PC-9 (cell line): ENCODE results near the gene RGS6. TPM values are rescaled to one million over a fixed set of nuclear protein-coding genes. Genes with fewer than 3 reads are reported as not detected.

ENCODE experiments used
- BruUV-seq: library from RNA; stranded (reverse); fragments of 400-500 nt; replicated peaks from 2 replicates; lab custom pipeline; 2021; lab: Mats Ljungman, UMichigan
- CTCF ChIA-PET: fragments of 300-600 bp; sonication (Branson Sonifier 250); formaldehyde crosslinking; loops from one replicate; lab custom pipeline; 2022; ENCODE audit warnings: antibody characterized with exemption; lab: Charles Lee
- POLR2A ChIA-PET: fragments of 300-600 bp; sonication (Branson Sonifier 250); formaldehyde crosslinking; loops from one replicate; lab custom pipeline; 2022; ENCODE audit warnings: antibody characterized with exemption; ENCODE audit not compliant: unreplicated experiment; lab: Charles Lee
- DNase-seq, 2 experiments: peaks; one replicate each; pipeline versions ENCODE4 v3.0.0 to v3.0.0-alpha.2; 2015 to 2022; ENCODE audit warnings: mixed read lengths in 1 of 2
- H2AFZ ChIP-seq: fragments of 200-600 bp; sonication (generic); 2 replicates; pipeline ENCODE4 v1.8.1; 2017; ENCODE audit warnings: antibody characterized with exemption
- H3F3A ChIP-seq: fragments of 200-600 bp; sonication (generic); 2 replicates; pipeline ENCODE4 v1.8.1; 2017; ENCODE audit warnings: antibody characterized with exemption, mild to moderate bottlenecking, low read depth; ENCODE audit not compliant: insufficient read depth
- H3K27ac ChIP-seq: fragments of 200-600 bp; sonication (generic); 2 replicates; pipeline ENCODE4 v1.6.1; 2016; ENCODE audit warnings: mixed run types
- H3K27me3 ChIP-seq: fragments of 200-600 bp; sonication (generic); 2 replicates; pipeline ENCODE4 v1.6.1; 2016; ENCODE audit warnings: low read depth, mixed run types; ENCODE audit not compliant: insufficient read depth
- H3K36me3 ChIP-seq: fragments of 200-600 bp; sonication (generic); 2 replicates; pipeline ENCODE4 v1.6.1; 2016; ENCODE audit warnings: low read depth, mixed run types
- H3K4me1 ChIP-seq: fragments of 200-600 bp; sonication (generic); replicated peaks from 2 replicates; pipeline ENCODE4 v1.6.1; 2016; ENCODE audit warnings: mixed run types; ENCODE audit not compliant: insufficient read depth
- H3K4me2 ChIP-seq: fragments of 200-600 bp; sonication (generic); 2 replicates; pipeline ENCODE4 v1.6.1; 2017; ENCODE audit warnings: mixed run types
- H3K4me3 ChIP-seq: fragments of 200-600 bp; sonication (generic); 2 replicates; pipeline ENCODE4 v1.6.1; 2016; ENCODE audit warnings: mixed run types
- H3K79me2 ChIP-seq: fragments of 200-600 bp; sonication (generic); 2 replicates; pipeline ENCODE4 v1.6.1; 2017; ENCODE audit warnings: low read depth, mixed run types
- H3K9me2 ChIP-seq: fragments of 200-600 bp; sonication (generic); 2 replicates; pipeline ENCODE4 v1.8.1; 2017; ENCODE audit warnings: mild to moderate bottlenecking; ENCODE audit not compliant: insufficient read depth
- H3K9me3 ChIP-seq: fragments of 200-600 bp; sonication (generic); 2 replicates; pipeline ENCODE4 v1.8.1; 2016; ENCODE audit warnings: low read depth; ENCODE audit not compliant: insufficient read depth
- H4K20me1 ChIP-seq: fragments of 200-600 bp; sonication (generic); 2 replicates; pipeline ENCODE4 v1.8.1; 2017; ENCODE audit not compliant: insufficient read depth
- CTCF ChIP-seq: fragments of 200-600 bp; sonication (generic); conservative IDR thresholded peaks from 2 replicates; pipeline ENCODE4 v1.6.1; 2017; ENCODE audit warnings: mixed run types, antibody characterized with exemption, mild to moderate bottlenecking, moderate library complexity
- EZH2 ChIP-seq: fragments of 200-600 bp; sonication (generic); IDR thresholded peaks from 2 replicates; pipeline ENCODE4 v1.8.0; 2017; ENCODE audit warnings: antibody characterized with exemption, low read depth
- intact Hi-C: fragments of 100-400 bp; cut with micrococcal nuclease; formaldehyde crosslinking; loops from one replicate; pipeline ENCODE4 v1.10.0; 2022; ENCODE audit not compliant: unreplicated experiment
- total RNA-seq: library from RNA; stranded (reverse); gene quantifications from 2 replicates; pipeline ENCODE4 v1.2.3, GENCODE V29; 2021

Gene RGS6
- total RNA-seq, 1 experiment from 2014 or later: not detected

- Histone ChIP-seq H3F3A (no peaks in the 10 kb centered on the region), H2AFZ (no peak overlapping the region), H3K4me1 (no peaks in the 10 kb centered on the region), H3K4me2 (no peak overlapping the region), H3K36me3 (no peaks in the 10 kb centered on the region), H3K4me3 (no peak overlapping the region), H3K9me2 (no peaks in the 10 kb centered on the region), H3K9me3 (no peaks in the 10 kb centered on the region), H3K27me3 (peaks cover 7% of the 10 kb centered on the region; the same call in 1 of the 2 replicates), H3K79me2 (no peaks in the 10 kb centered on the region), H4K20me1 (no peaks in the 10 kb centered on the region), H3K27ac (no peak overlapping the region)
- intact Hi-C loops: no loop called here
- TF ChIP-seq CTCF (no peak), EZH2 (no peak)
- DNase-seq: no peak
- no TSS peak for BruUV-seq
- ChIA-PET POLR2A (no interaction called here), CTCF (no interaction called here)
These were observed 448.2 kb downstream of the RGS6 start for GRCh38 chr14:72380456-72380855.

- H3F3A ChIP-seq: no peaks in the 10 kb centered on the region
- H3K9me2 ChIP-seq: no peaks in the 10 kb centered on the region
- intact Hi-C loops: no loop called here
- H3K27me3 ChIP-seq: peaks cover 15% of the 10 kb centered on the region; the same call in 1 of the 2 replicates
- no peaks in the 10 kb centered on the region for H3K9me3 ChIP-seq
- H3K27ac ChIP-seq: no peak overlapping the region
- no peaks in the 10 kb centered on the region for H4K20me1 ChIP-seq
- no peaks in the 10 kb centered on the region for H3K36me3 ChIP-seq
- no peak for DNase-seq
- no peaks in the 10 kb centered on the region for H3K79me2 ChIP-seq
- ChIA-PET CTCF (no interaction called here), POLR2A (no interaction called here)
- H3K4me2 ChIP-seq: 0 out of 2 replicates have a peak overlapping the region, but pooled peaks have one; percentile 13
- no peaks in the 10 kb centered on the region for H3K4me1 ChIP-seq
- TF ChIP-seq EZH2 (no peak), CTCF (no peak)
- no peak overlapping the region for H2AFZ ChIP-seq
- H3K4me3 ChIP-seq: no peak overlapping the region; the same call in 1 of the 2 replicates
- no TSS peak for BruUV-seq
These were observed 451.6 kb downstream of the RGS6 start for GRCh38 chr14:72383865-72384264.

DNA sequence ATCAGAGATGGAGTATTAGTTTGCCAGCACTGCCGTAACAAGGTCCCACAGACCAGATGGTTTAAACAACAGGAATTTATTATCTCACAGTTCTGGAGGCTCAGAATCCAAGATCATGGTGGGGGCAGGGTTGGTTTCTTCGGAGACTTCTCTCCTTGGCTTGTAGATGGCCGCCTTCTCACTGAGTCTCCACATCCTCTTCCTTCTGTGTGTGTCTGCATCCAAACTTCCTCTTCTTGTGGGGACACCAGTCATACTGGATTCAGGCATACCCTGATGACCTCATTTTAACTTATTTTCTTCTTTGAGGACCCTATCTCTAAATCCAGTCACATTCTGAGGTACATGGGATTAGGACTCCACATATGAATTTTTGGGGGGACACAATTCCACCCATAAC lies 455.5 kb downstream of the RGS6 start:
- H3K4me2 ChIP-seq: no peak overlapping the region
- ChIA-PET CTCF (no interaction called here), POLR2A (no interaction called here)
- peaks cover 30% of the 10 kb centered on the region for H3K27me3 ChIP-seq
- BruUV-seq: no TSS peak
- H2AFZ ChIP-seq: no peak overlapping the region
- H3K27ac ChIP-seq: no peak overlapping the region
- no peaks in the 10 kb centered on the region for H3K9me2 ChIP-seq
- TF ChIP-seq EZH2 (no peak), CTCF (no peak)
- H3F3A ChIP-seq: no peaks in the 10 kb centered on the region
- no peaks in the 10 kb centered on the region for H3K79me2 ChIP-seq
- H3K9me3 ChIP-seq: no peaks in the 10 kb centered on the region
- no peak for DNase-seq
- intact Hi-C loops: no loop called here
- no peaks in the 10 kb centered on the region for H3K4me1 ChIP-seq
- H3K36me3 ChIP-seq: no peaks in the 10 kb centered on the region
- no peak overlapping the region for H3K4me3 ChIP-seq
- no peaks in the 10 kb centered on the region for H4K20me1 ChIP-seq
